ENCODE data around the gene IL23R. TPM values are rescaled to one million over a fixed set of nuclear protein-coding genes. Genes with fewer than 3 reads are reported as not detected.

The IL23R gene
- total and polyA plus RNA-seq, 2 of the 8 experiments (the other 6 are each of a cell fraction or from before 2014, with no cell fraction given) = not detected

DNA sequence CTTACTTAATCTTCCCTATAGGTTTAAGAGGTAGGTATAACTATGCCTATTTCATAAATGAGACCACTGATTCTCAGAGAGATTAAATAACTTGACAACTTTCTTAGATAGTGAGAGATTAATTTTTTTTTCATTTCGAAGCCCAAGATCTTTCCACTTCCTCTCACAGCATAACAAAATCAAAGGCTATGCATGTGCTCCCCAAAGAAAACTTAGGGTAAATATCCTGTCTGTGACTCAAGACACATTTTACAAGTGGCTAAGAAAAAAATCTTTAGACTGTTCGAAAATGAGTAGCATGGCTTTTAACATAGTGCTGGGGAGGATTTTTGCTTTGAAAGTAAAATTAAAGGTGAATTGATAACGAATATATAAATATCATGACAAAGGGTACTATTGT is 23.3 kb upstream of the IL23R start (continued):
- no peak for TF ChIP-seq EZH2 (IDR thresholded peaks at IDR 0.05; ENCODE audit: low read depth, low read length, severe bottlenecking)
- TF ChIP-seq TBP (IDR thresholded peaks at IDR 0.05; ENCODE audit: low read depth, low read length) = no peak

Measured in H1 (cell line).